Measurements from ENCODE around the gene DLAT.

DNA sequence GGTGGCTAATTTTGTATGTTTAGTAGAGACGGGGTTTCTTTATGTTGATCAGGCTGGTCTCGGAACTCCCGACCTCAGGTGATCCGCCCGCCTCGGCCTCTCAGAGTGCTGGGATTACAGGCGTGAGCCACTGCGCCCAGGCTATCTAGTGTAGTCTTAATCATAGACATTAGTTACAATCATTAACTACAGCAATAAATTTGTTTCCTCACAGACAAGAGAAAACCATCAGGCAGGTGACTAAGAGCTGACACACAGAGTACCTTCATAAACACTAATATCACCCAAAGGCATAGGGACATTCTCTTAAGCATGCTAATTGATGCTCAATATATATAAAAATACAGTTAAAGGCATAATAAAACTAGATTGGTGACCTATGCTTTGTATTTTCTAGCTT is 80.9 kb downstream of the DLAT start:
- TF ChIP-seq, protein P1, sequence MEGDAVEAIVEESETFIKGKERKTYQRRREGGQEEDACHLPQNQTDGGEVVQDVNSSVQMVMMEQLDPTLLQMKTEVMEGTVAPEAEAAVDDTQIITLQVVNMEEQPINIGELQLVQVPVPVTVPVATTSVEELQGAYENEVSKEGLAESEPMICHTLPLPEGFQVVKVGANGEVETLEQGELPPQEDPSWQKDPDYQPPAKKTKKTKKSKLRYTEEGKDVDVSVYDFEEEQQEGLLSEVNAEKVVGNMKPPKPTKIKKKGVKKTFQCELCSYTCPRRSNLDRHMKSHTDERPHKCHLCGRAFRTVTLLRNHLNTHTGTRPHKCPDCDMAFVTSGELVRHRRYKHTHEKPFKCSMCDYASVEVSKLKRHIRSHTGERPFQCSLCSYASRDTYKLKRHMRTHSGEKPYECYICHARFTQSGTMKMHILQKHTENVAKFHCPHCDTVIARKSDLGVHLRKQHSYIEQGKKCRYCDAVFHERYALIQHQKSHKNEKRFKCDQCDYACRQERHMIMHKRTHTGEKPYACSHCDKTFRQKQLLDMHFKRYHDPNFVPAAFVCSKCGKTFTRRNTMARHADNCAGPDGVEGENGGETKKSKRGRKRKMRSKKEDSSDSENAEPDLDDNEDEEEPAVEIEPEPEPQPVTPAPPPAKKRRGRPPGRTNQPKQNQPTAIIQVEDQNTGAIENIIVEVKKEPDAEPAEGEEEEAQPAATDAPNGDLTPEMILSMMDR (IDR thresholded peaks at IDR 0.05) = no peak
- no peak for TF ChIP-seq POLR2A (IDR thresholded peaks at IDR 0.05)

Measured in uterus (tissue), 2 donors.